ENCODE data around the gene SLC7A11.
"Not testable (repeated sequence)": the region's sequence is repeated elsewhere in the genome, so short reads cannot be mapped to it uniquely, and the experiment has no call there.

The SLC7A11 gene

DNA sequence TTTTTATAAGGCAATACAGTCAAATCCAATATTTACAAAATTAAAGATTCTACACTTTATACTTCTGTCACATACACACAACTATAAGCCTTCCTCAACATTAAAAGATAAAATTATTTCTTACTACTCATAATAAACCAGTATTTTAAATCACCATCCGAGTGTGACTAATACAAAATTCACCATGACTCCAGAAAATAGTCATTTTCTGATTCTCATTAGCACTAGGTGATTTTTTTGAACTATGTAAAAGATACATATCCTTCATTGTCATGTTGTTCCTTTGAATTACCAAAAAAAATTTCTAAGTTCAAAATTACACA lies 646 bp upstream of the SLC7A11 start:
- no peak for DNase-seq (ENCODE audit: low read depth in 2 of 2)

DNA sequence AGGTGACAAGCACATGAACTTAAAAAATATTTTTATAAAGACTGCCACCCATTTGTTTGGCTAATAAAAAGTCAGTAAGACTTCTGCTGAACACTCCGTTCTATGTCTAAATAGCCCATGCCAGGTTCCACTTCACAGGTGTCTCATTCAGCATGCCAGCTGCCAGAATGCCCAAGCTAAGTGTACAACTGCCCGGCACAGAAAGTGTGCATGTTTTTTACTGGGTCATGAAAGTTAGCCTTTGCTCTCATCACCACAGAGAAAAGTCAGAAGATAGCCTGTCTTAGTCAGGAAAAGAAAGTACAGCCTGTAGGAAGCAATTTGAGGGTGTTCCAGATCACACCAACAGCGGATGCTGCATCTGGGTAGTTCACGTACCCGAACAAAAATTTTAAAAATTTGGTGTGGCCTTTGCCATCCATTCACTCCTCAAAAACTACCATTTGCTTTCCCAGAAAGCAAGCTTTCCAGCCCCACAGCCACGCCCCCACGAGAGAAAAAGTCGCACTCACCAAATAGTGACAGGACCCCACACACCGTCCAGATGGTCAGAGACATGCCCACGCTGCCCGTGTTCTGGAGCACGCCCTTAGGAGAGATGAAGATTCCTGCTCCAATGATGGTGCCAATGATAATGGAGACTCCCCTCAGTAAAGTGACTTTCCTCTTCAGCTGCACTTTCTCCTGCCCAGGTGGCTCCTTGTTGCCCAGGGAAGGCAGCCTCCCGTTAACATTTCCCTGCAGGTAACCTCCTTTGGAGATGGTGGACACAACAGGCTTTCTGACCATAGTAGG lies 671 bp downstream of the SLC7A11 start:
- DNase-seq (ENCODE audit: low read depth in 2 of 2) = no peak

DNA sequence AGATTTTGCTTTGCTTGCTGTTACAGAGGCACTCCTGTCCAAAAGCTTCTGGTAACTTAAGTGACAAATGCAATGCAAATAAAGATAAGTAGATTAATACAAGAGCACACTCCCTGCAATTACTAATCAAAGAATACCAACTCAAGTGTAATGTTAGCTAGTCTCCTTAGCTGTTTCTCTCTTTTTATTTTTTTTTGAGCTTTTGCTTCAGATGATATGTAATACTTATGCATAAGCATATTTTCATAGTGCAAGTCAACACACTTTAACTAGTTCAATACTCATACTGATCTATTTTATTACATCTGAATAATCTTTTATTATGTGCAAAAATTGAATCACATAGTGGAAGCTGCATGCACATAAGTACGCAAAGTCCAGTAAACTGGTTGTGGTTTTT lies 2.7 kb downstream of the SLC7A11 start:
- no peak for DNase-seq (ENCODE audit: low read depth in 2 of 2)

- DNase-seq (ENCODE audit: low read depth in 2 of 2) = no peak
Observed at GRCh38 chr4:138238521-138239292, 3.4 kb downstream of the SLC7A11 start.

DNA sequence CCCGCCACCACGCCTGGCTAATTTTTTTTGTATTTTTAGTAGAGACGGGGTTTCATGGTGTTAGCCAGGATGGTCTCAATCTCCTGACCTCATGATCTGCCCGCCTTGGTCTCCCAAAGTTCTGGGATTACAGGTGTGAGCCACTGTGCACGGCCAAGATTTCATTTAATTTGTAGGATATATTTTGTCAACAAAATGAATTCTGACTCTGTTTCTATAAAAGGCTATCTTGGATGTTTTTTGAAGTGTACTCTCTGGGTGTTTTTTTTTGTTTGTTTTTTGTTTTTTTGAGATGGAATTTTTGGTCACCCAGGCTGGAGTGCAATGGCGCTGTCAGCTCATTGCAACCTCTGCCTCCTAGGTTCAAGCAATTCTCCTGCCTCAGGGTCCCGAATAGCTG lies 5.0 kb downstream of the SLC7A11 start:
- not testable (repeated sequence) for DNase-seq (ENCODE audit: low read depth in 2 of 2)

DNA sequence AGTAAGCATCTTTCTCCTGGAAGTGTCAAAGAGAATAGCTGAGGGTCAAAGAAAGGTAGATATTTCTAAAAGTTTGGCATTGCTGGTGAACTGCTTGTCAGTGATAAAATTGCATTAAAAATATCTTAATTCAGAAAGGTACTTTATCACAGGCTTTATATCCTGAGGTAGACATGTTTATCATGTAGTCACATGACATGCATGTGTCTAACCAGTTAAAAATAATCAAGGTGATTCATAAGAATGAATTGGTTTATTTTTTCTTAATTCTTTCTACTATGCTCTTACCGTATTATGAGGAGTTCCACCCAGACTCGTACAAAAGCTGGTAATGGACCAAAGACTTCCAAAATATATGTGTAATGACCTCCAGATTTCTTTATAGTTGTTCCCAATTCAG lies 6.1 kb downstream of the SLC7A11 start:
- DNase-seq (ENCODE audit: low read depth in 2 of 2) = no peak

DNA sequence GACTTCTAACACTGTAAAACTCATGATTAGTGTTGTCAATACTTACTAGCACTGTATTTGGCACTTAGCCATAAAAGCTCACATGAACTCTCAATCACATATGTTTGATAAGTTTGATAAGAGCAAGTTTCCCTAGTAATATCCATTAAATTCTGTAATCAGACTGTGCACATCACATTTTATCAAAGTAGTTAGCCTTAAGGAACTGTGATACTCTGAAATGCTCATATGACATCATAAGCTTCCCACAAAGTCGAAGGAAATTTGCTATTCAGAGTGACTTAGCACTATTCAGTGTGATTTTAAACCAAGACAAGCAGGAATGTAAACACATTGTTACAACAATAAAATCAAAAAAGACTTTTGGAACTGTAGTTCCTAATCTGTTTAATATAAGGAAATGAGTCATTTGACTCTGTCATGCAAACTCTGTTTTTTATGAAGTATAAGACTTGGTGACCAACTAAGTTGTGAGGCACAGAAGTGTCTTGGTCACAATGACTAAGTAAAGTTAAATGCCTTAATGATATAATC lies 6.7 kb downstream of the SLC7A11 start:
- DNase-seq (ENCODE audit: low read depth in 2 of 2) = peak in 1 of 2 experiments; percentile 55

DNA sequence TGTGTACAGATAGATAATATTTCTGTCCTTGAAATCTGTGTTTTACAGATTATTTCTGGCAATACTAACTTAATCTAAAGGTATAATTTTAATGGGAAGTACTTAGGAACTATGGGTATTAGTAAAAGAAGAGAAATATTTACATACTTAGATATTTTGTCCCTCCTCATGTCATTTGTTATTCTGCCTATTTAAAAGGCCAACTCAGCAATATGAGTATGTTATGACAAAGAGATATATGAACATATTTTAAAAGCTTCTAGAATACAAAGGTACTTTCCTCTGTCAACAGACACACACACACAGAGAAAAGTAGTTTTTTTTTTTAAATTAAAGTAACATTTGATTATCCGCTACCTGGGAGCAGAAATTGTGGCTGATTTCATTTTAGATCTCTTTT lies 7.9 kb downstream of the SLC7A11 start:
- DNase-seq (ENCODE audit: low read depth in 2 of 2) = no peak

- no peak for DNase-seq (ENCODE audit: low read depth in 2 of 2)
Observed at GRCh38 chr4:138233313-138234034, 8.7 kb downstream of the SLC7A11 start.

DNA sequence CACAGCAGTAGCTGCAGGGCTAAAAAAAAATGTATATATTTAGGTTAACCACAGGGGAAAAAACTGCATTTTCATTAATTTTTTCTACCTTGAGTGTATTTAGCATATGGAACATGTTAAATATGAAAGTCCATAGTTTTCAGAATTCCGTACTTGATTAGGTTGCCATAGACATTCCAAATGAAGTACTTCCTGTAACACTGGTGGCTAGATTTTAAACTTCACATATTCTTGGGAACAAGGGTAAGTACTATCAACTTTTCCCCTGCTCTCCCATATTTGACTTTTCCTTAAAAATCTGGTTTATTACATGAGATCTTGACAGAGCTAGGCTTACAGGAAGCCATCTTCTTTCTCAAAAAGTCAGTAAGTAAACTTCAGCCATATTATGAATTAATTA lies 9.8 kb downstream of the SLC7A11 start:
- DNase-seq (ENCODE audit: low read depth in 2 of 2) = no peak

- DNase-seq (ENCODE audit: low read depth in 2 of 2) = no peak
Observed at GRCh38 chr4:138230048-138230447, 12.1 kb downstream of the SLC7A11 start.

- DNase-seq (ENCODE audit: low read depth in 2 of 2) = no peak
Observed at GRCh38 chr4:138229160-138229559, 13.0 kb downstream of the SLC7A11 start.

DNA sequence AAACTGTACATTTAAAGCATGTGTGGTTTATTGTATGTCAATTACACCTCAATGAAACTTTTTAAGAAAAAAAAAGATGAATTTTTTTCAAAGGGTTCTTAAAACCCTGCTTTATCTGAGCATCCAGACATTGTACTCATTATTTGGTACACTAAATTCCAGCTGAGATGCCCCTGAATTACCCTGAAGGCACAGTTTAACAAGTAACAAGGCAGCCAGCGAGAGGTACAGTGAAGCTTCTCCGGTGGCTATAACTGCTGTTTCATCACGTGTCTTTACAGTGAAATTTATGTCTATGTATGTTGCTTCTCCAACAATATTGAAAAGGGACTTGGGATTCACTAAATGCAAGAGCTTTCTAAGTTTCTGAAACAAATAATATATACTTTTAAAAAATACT lies 15.8 kb downstream of the SLC7A11 start:
- DNase-seq (ENCODE audit: low read depth in 2 of 2) = no peak

- peak in 1 of 2 experiments; percentile 22 for DNase-seq (ENCODE audit: low read depth in 2 of 2)
Observed at GRCh38 chr4:138225477-138225876, 16.7 kb downstream of the SLC7A11 start.

GRCh38 chr4:138224614-138225013 lies 17.5 kb downstream of the SLC7A11 start:
- DNase-seq (ENCODE audit: low read depth in 2 of 2) = no peak

- no peak for DNase-seq (ENCODE audit: low read depth in 2 of 2)
Observed at GRCh38 chr4:138223231-138223910, 18.8 kb downstream of the SLC7A11 start.

GRCh38 chr4:138222046-138222445 lies 20.1 kb downstream of the SLC7A11 start:
- DNase-seq (ENCODE audit: low read depth in 2 of 2) = peak; percentile 94 to 95

GRCh38 chr4:138218976-138219375 lies 23.2 kb downstream of the SLC7A11 start:
- no peak for DNase-seq (ENCODE audit: low read depth in 2 of 2)

GRCh38 chr4:138217567-138217966 lies 24.6 kb downstream of the SLC7A11 start:
- no peak for DNase-seq (ENCODE audit: low read depth in 2 of 2)

DNA sequence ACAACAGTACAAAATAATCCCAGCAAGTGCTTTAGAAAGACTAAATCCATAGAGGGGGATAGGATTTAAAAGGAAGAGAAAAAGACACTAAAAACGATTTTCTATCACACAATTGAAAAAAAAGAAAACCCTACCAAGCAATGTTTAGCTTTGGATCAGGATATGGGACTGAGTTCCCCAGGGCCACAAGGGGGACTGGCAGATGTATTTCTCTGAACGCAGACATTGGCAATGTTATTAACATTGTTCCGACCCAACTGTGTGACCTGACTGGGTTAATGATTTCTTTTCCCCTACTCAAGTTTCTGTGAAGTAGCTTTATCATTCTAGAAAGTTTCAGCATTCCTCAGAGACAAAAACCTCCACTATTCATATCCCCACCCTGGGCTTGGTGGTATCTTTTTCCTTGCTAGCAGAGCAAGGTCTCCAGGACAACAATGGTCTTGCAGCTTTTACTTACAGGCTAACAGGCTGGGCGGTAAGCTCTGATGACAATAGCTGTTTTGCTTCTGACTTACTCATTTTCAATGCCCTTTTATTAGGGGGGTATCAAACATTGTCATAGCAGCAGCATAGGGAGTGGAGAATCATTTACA lies 25.8 kb downstream of the SLC7A11 start:
- no peak for DNase-seq (ENCODE audit: low read depth in 2 of 2)

- DNase-seq (ENCODE audit: low read depth in 2 of 2) = peak in 1 of 2 experiments; percentile 15
Observed at GRCh38 chr4:138210576-138210975, 31.6 kb downstream of the SLC7A11 start.
